22Rv1 (cell line): ENCODE results near the gene DSTN.

ENCODE experiments used
- CTCF ChIP-seq: fragments of 450-650 bp; IDR thresholded peaks from 2 replicates; pipeline ENCODE4 v1.5.1; 2017; ENCODE audit warnings: mild to moderate bottlenecking
- ZFX ChIP-seq: fragments of 450-650 bp; IDR thresholded peaks from 2 replicates; pipeline ENCODE4 v1.6.1; 2017; ENCODE audit warnings: antibody characterized with exemption, borderline replicate concordance

GRCh38 chr20:17534077-17534476, 35.8 kb upstream of the DSTN start:
- no peak for TF ChIP-seq CTCF
- TF ChIP-seq ZFX = no peak
